HFF-Myc (cell line): ENCODE results near the gene PPP1R14B.
A peak's percentile ranks its signal among the peaks of the same experiment; 100 is the strongest.
"Not testable (repeated sequence)": the region's sequence is repeated elsewhere in the genome, so short reads cannot be mapped to it uniquely, and the experiment has no call there.

Source experiments
- DNase-seq: peaks from one replicate; pipeline ENCODE4 v3.0.0-alpha.2; 2011; ENCODE audit warnings: low read depth; ENCODE audit errors: extremely low read depth
- H3K4me3 ChIP-seq: replicated peaks from 2 replicates; pipeline ENCODE4 v1.5.1; 2011; ENCODE audit warnings: low read depth, mild to moderate bottlenecking, control low read depth, low read length
- CTCF ChIP-seq: IDR thresholded peaks from 2 replicates; pipeline ENCODE4 v1.5.1; 2012; ENCODE audit warnings: mild to moderate bottlenecking, low read depth, low read length, control low read depth; ENCODE audit errors: missing control alignments

Gene PPP1R14B

GRCh38 chr11:64248578-64248977 is 1.8 kb upstream of the PPP1R14B start:
- H3K4me3 ChIP-seq = no peak overlapping the region
- no peak for DNase-seq
- TF ChIP-seq CTCF = no peak

- peak overlapping the region; percentile 62 for H3K4me3 ChIP-seq
- DNase-seq = no peak
- no peak for TF ChIP-seq CTCF
Measured at GRCh38 chr11:64247729-64248531, 1.2 kb upstream of the PPP1R14B start.

GRCh38 chr11:64246621-64246870 is 197 bp downstream of the PPP1R14B start:
- not testable (repeated sequence) for DNase-seq
- H3K4me3 ChIP-seq = peak overlapping the region; percentile 99

- TF ChIP-seq CTCF = no peak
- no peak for DNase-seq
- peak overlapping the region; percentile 99 for H3K4me3 ChIP-seq
Measured at GRCh38 chr11:64245797-64246620, 734 bp downstream of the PPP1R14B start.

- TF ChIP-seq CTCF = no peak
- H3K4me3 ChIP-seq = peak overlapping the region; percentile 99
Measured at GRCh38 chr11:64245401-64245796, 1.3 kb downstream of the PPP1R14B start.

GRCh38 chr11:64244966-64245365 is 1.8 kb downstream of the PPP1R14B start:
- no peak for TF ChIP-seq CTCF
- peak overlapping the region; percentile 99 for H3K4me3 ChIP-seq
- no peak for DNase-seq

More at GRCh38 chr11:64245401-64245796, 1.3 kb downstream of the PPP1R14B start:
- no peak for DNase-seq

GRCh38 chr11:64244107-64244506 is 2.6 kb downstream of the PPP1R14B start:
- DNase-seq = no peak
- no peak for TF ChIP-seq CTCF
- H3K4me3 ChIP-seq = peak overlapping the region; percentile 99; the same call in 1 of the 2 replicates
